Left lung (tissue), 10 donors: ENCODE measurements around the gene IL5RA. TPM values are rescaled to one million over a fixed set of nuclear protein-coding genes. Genes with fewer than 3 reads are reported as not detected.

ENCODE experiments used
- ATAC-seq: fragments of 200-7000 bp; cut with Tn5 transposase; one replicate; pipeline ENCODE4 v1.9.1; 2020; ENCODE audit warnings: moderate library complexity
- DNase-seq, 4 donors: peaks; one replicate each; pipeline ENCODE4 v3.0.0-alpha.2; 2013 to 2020
- H3K27ac ChIP-seq, 2 donors: fragments of 200-600 bp; sonication (generic) in 1 of 2; one replicate each; pipeline versions ENCODE4 v1.5.0 to v1.8.0; 2020 to 2021
- H3K27me3 ChIP-seq, 2 donors: fragments of 200-600 bp; sonication (generic) in 1 of 2; one replicate each; pipeline versions ENCODE4 v1.5.0 to v1.8.0; 2020 to 2021
- H3K36me3 ChIP-seq, 2 donors: fragments of 200-600 bp; sonication (generic) in 1 of 2; one replicate each; pipeline versions ENCODE4 v1.5.0 to v1.8.0; 2020 to 2021
- H3K4me1 ChIP-seq, 2 donors: fragments of 200-600 bp; one replicate each; pipeline ENCODE4 v1.8.0; 2021
- H3K4me3 ChIP-seq, 2 donors: fragments of 200-600 bp; sonication (generic) in 1 of 2; one replicate each; pipeline versions ENCODE4 v1.5.0 to v1.8.0; 2020 to 2021; ENCODE audit warnings: mild to moderate bottlenecking in 1 of 2
- H3K9me3 ChIP-seq, 2 donors: fragments of 200-600 bp; sonication (generic) in 1 of 2; one replicate each; pipeline versions ENCODE4 v1.5.0 to v1.8.0; 2020 to 2021
- intact Hi-C, 2 donors: fragments of 100-400 bp; cut with DNase I; formaldehyde crosslinking; loops; one replicate each; pipeline versions ENCODE4 v1.11.2 to v1.14.2; 2022
- polyA plus RNA-seq, 6 donors: library from polyadenylated mRNA; unstranded; fragments of 120-200 nt; gene quantifications; one replicate each; pipeline ENCODE4 v1.2.1, GENCODE V29; 2013; ENCODE audit not compliant: insufficient read length in 6 of 6
- total RNA-seq, 2 donors: library from RNA; stranded (reverse); fragmentation: NEBNext Ultra II Directional; extraction: Animal tissue kit (Norgen Biotek cat#: 25700); gene quantifications; one replicate each; pipeline ENCODE4 v1.2.1, GENCODE V29; 2021
- TF ChIP-seq, protein P1 (sequence below), 2 donors: fragments of 200-600 bp; sonication (generic) in 1 of 2; IDR thresholded peaks; one replicate each; pipeline versions ENCODE4 v1.5.0 to v1.8.0; 2021; ENCODE audit warnings: antibody characterized with exemption in 2 of 2
- donor health status: DM: no; HTN: yes; CAD: no.
- donor health status: DM: no; HTN: no; CAD: no.

The IL5RA gene
- total and polyA plus RNA-seq, 8 donors = 0.50 to 5.2 (median 2.9) TPM

DNA sequence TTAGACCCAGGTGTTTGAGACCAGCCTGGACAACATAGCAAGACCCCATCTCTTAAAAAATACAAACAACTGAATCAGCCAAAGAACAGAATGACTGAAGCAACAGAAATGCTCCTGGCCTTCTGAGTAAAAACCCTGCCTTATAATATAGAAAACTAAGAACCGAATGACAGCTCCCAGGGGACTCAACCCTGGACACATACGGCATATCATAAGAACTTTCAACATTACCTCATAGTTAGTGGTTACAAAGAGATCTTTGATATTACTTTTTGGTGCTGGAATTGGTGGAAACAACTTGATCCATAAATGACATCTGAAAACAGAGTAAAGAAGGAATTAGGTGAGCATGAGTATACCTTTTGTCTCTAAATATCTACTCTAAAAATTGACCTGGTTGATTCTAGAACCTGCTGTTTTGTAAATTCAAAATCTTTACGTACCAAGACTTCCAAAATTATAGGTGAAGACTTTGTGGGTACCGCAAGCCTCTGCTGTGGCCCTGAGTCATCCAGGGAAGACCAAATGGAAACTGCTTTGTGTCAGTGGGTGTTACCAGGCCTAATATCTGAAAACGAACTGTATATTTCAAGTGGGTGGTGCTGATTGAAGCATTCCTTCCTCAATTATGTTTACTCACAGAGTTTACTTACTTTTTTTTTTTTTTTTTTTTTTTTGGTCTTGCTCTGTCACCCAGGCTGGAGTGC is 35.5 kb downstream of the IL5RA start:
- no peaks in the 10 kb centered on the region for H3K27me3 ChIP-seq
- TF ChIP-seq, protein P1, sequence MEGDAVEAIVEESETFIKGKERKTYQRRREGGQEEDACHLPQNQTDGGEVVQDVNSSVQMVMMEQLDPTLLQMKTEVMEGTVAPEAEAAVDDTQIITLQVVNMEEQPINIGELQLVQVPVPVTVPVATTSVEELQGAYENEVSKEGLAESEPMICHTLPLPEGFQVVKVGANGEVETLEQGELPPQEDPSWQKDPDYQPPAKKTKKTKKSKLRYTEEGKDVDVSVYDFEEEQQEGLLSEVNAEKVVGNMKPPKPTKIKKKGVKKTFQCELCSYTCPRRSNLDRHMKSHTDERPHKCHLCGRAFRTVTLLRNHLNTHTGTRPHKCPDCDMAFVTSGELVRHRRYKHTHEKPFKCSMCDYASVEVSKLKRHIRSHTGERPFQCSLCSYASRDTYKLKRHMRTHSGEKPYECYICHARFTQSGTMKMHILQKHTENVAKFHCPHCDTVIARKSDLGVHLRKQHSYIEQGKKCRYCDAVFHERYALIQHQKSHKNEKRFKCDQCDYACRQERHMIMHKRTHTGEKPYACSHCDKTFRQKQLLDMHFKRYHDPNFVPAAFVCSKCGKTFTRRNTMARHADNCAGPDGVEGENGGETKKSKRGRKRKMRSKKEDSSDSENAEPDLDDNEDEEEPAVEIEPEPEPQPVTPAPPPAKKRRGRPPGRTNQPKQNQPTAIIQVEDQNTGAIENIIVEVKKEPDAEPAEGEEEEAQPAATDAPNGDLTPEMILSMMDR (IDR thresholded peaks at IDR 0.05) = no peak
- no peaks in the 10 kb centered on the region for H3K4me1 ChIP-seq
- no peak overlapping the region for H3K4me3 ChIP-seq
- ATAC-seq (no peak), DNase-seq (no peak)
- intact Hi-C loops = no loop called here
- no peak overlapping the region for H3K27ac ChIP-seq
- no peaks in the 10 kb centered on the region for H3K9me3 ChIP-seq
- H3K36me3 ChIP-seq = no peaks in the 10 kb centered on the region

DNA sequence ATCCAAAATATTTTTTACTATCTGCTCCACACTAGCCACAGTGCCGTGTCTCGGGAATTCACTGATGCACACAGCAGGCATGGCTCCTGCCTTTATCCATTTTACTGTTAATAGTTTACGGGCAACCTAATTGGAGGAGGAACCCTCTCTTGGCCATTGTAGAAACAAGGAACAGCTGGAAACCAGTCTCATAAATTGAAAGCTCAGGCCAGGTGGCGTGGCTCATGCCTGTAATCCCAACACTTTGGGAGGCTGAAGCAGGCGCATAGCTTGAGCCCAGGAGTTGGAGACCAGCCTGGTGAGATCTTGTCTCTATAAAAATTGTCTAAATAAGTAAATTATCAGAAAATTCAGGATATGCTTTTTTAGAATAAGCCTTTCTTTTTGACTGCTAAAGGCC is 39.0 kb downstream of the IL5RA start:
- no peaks in the 10 kb centered on the region for H3K36me3 ChIP-seq
- no peaks in the 10 kb centered on the region for H3K27me3 ChIP-seq
- intact Hi-C loops = no loop called here
- H3K4me3 ChIP-seq = no peak overlapping the region
- ATAC-seq = no peak
- no peaks in the 10 kb centered on the region for H3K9me3 ChIP-seq
- TF ChIP-seq, protein P1 (IDR thresholded peaks at IDR 0.05) = no peak
- no peaks in the 10 kb centered on the region for H3K4me1 ChIP-seq
- DNase-seq = peak in 2 of 4 donors; percentile 12 to 20
- H3K27ac ChIP-seq = no peak overlapping the region

DNA sequence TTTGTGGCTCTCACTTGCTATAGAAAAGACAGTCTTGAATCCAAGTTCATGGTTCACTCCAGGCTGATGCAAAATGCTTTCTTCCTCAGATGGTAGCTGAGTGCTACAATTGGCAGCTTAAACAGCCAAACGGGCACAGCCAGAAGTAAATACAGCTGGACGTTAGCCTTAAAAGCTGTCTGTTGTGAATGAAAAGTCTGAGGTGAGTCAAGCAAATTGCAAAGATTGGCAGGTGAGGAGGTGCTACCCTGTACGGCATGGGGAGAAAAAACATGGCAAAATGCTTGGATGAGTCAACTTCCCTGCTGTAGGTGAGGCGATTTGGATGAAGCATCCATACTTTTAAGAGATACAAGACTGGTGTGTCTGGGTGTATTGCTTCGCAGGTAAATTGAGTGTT is 40.5 kb downstream of the IL5RA start:
- no peak overlapping the region for H3K4me3 ChIP-seq
- TF ChIP-seq, protein P1 (IDR thresholded peaks at IDR 0.05) = no peak
- no peak overlapping the region for H3K27ac ChIP-seq
- H3K9me3 ChIP-seq = no peaks in the 10 kb centered on the region
- DNase-seq (no peak), ATAC-seq (no peak)
- H3K4me1 ChIP-seq = no peaks in the 10 kb centered on the region
- intact Hi-C loops = no loop called here
- H3K27me3 ChIP-seq = no peaks in the 10 kb centered on the region
- no peaks in the 10 kb centered on the region for H3K36me3 ChIP-seq

DNA sequence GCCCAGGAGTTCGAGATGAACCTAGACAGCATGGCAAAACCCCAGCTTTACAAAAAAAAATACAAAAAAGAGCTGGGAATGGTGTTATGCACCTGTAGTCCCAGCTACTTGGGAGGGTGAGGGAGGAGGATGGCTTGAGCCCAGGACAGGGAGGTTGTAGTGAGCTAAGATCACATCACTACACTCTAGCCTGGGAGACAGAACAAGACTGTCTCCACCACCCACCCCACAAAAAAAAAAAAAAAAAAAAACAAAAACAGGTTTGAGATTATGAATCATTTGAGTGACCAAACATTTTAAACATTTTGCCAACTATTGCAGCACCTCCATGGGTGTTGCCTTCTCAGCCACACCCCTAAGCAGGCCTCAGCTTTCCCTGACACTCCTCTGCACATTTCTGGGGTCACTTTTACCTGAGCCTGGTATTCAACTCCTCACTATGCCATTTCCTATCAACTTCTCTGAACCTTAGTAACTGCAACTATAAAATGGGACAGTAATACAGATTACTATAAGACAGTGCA is 41.8 kb downstream of the IL5RA start:
- DNase-seq = no peak
- no peak for ATAC-seq
- Histone ChIP-seq H3K4me1 (no peaks in the 10 kb centered on the region), H3K27ac (no peak overlapping the region), H3K36me3 (no peaks in the 10 kb centered on the region), H3K4me3 (no peak overlapping the region), H3K9me3 (no peaks in the 10 kb centered on the region), H3K27me3 (no peaks in the 10 kb centered on the region)
- intact Hi-C loops = no loop called here
- TF ChIP-seq, protein P1 (IDR thresholded peaks at IDR 0.05) = no peak

DNA sequence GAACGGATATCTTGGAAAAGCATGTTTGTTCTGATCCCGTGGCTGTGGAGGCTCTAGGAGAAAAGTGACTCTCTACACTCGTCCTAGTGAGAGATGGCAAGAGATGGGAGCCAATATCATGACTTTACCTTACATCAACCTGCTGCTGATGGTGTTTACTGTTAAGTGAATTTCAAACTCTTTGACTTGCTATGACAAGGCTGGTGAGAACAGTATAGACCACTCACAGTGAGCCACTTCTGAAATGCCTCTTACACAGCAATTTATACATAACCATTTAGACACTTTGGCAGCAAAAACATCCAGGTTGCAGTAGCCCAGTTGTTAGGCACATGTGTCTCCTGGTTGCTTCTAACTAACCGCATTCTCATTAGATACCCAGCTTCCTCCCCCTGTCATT is 43.3 kb downstream of the IL5RA start:
- no peak for DNase-seq
- Histone ChIP-seq H3K27ac (no peak overlapping the region), H3K36me3 (no peaks in the 10 kb centered on the region), H3K4me1 (no peaks in the 10 kb centered on the region), H3K9me3 (no peaks in the 10 kb centered on the region), H3K27me3 (no peaks in the 10 kb centered on the region), H3K4me3 (no peak overlapping the region)
- ATAC-seq = no peak
- intact Hi-C loops = no loop called here
- TF ChIP-seq, protein P1 (IDR thresholded peaks at IDR 0.05) = no peak
